ENCODE data around the gene SLC44A3.

The SLC44A3 gene

GRCh38 chr1:94773296-94773809 lies 46.8 kb upstream of the SLC44A3 start:
- TF ChIP-seq EZH2phosphoT487 (IDR thresholded peaks at IDR 0.05; ENCODE audit: low read length) (no peak), EZH2 (optimal IDR thresholded peaks at IDR 0.05; ENCODE audit: low read depth, low read length) (no peak), CTCF (IDR thresholded peaks at IDR 0.05; ENCODE audit: low read length) (no peak)
- Histone ChIP-seq H3K4me2 (ENCODE audit: low read depth, low read length) (no peak overlapping the region), H3K9me2 (replicated peaks; ENCODE audit: insufficient read depth, low read length) (no peaks in the 10 kb centered on the region), H3K79me2 (ENCODE audit: low read length) (no peaks in the 10 kb centered on the region), H3F3A (ENCODE audit: insufficient read depth, low read length) (no peaks in the 10 kb centered on the region), H3K27me3 (replicated peaks; ENCODE audit: insufficient read depth, low read length) (no peaks in the 10 kb centered on the region), H3K9me3 (replicated peaks; ENCODE audit: insufficient read depth, low read length) (no peaks in the 10 kb centered on the region), H3K4me3 (ENCODE audit: low read length) (no peak overlapping the region), H3K9ac (ENCODE audit: low read length) (no peak overlapping the region), H3K27ac (ENCODE audit: low read length) (no peak overlapping the region), H4K20me1 (ENCODE audit: insufficient read depth, low read length) (no peaks in the 10 kb centered on the region), H3K4me1 (ENCODE audit: low read length) (no peaks in the 10 kb centered on the region), H3K36me3 (replicated peaks; ENCODE audit: insufficient read depth, low read length) (no peaks in the 10 kb centered on the region), H2AFZ (ENCODE audit: low read length) (no peak overlapping the region)
- no peak for DNase-seq

- no peaks in the 10 kb centered on the region for H3K4me1 ChIP-seq (ENCODE audit: low read length)
- H3K27ac ChIP-seq (ENCODE audit: low read length): no peak overlapping the region
- no peak overlapping the region for H3K9ac ChIP-seq (ENCODE audit: low read length)
- H3F3A ChIP-seq (ENCODE audit: insufficient read depth, low read length): no peaks in the 10 kb centered on the region
- no peaks in the 10 kb centered on the region for H3K9me2 ChIP-seq (replicated peaks; ENCODE audit: insufficient read depth, low read length)
- H3K9me3 ChIP-seq (replicated peaks; ENCODE audit: insufficient read depth, low read length): no peaks in the 10 kb centered on the region
- H3K27me3 ChIP-seq (replicated peaks; ENCODE audit: insufficient read depth, low read length): no peaks in the 10 kb centered on the region
- H3K36me3 ChIP-seq (replicated peaks; ENCODE audit: insufficient read depth, low read length): no peaks in the 10 kb centered on the region
- H3K4me2 ChIP-seq (ENCODE audit: low read depth, low read length): no peak overlapping the region
- TF ChIP-seq CTCF (IDR thresholded peaks at IDR 0.05; ENCODE audit: low read length): no peak
- no peak for TF ChIP-seq EZH2phosphoT487 (IDR thresholded peaks at IDR 0.05; ENCODE audit: low read length)
- no peak for TF ChIP-seq EZH2 (optimal IDR thresholded peaks at IDR 0.05; ENCODE audit: low read depth, low read length)
- no peak for DNase-seq
- H2AFZ ChIP-seq (ENCODE audit: low read length): no peak overlapping the region
- H3K4me3 ChIP-seq (ENCODE audit: low read length): no peak overlapping the region
- no peaks in the 10 kb centered on the region for H4K20me1 ChIP-seq (ENCODE audit: insufficient read depth, low read length)
- no peaks in the 10 kb centered on the region for H3K79me2 ChIP-seq (ENCODE audit: low read length)
Observed at GRCh38 chr1:94773931-94774422, 46.2 kb upstream of the SLC44A3 start.

- Histone ChIP-seq H3F3A (ENCODE audit: insufficient read depth, low read length) (no peaks in the 10 kb centered on the region), H3K79me2 (ENCODE audit: low read length) (no peaks in the 10 kb centered on the region), H3K4me2 (ENCODE audit: low read depth, low read length) (no peak overlapping the region), H3K9ac (ENCODE audit: low read length) (no peak overlapping the region), H3K9me3 (replicated peaks; ENCODE audit: insufficient read depth, low read length) (no peaks in the 10 kb centered on the region), H3K4me3 (ENCODE audit: low read length) (no peak overlapping the region), H3K9me2 (replicated peaks; ENCODE audit: insufficient read depth, low read length) (no peaks in the 10 kb centered on the region), H3K27ac (ENCODE audit: low read length) (no peak overlapping the region), H4K20me1 (ENCODE audit: insufficient read depth, low read length) (no peaks in the 10 kb centered on the region), H3K4me1 (ENCODE audit: low read length) (no peaks in the 10 kb centered on the region), H3K27me3 (replicated peaks; ENCODE audit: insufficient read depth, low read length) (no peaks in the 10 kb centered on the region), H3K36me3 (replicated peaks; ENCODE audit: insufficient read depth, low read length) (no peaks in the 10 kb centered on the region), H2AFZ (ENCODE audit: low read length) (no peak overlapping the region)
- TF ChIP-seq EZH2phosphoT487 (IDR thresholded peaks at IDR 0.05; ENCODE audit: low read length): no peak
- no peak for TF ChIP-seq EZH2 (optimal IDR thresholded peaks at IDR 0.05; ENCODE audit: low read depth, low read length)
- no peak for TF ChIP-seq CTCF (IDR thresholded peaks at IDR 0.05; ENCODE audit: low read length)
- no peak for DNase-seq
Observed at GRCh38 chr1:94776474-94776873, 43.7 kb upstream of the SLC44A3 start.
